GM21447 (cell line): ENCODE data around the gene DHX16.
"Not testable (repeated sequence)": the region's sequence is repeated elsewhere in the genome, so short reads cannot be mapped to it uniquely, and the experiment has no call there.

ENCODE experiments used
- ATAC-seq: cut with Tn5 transposase; IDR thresholded peaks from one replicate; pipeline ENCODE4 v1.9.1; 2021; ENCODE audit not compliant: unreplicated experiment

DHX16 gene

GRCh38 chr6:30672445-30673253 is at the start of gene DHX16:
TSS of gene DHX16 (minus strand) at chr6:30673006. CDS start at chr6:30672841, 165 bp downstream.
- peak; percentile 68 for ATAC-seq

GRCh38 chr6:30722025-30722279 is 49.1 kb upstream of the DHX16 start:
- not testable (repeated sequence) for ATAC-seq

GRCh38 chr6:30721198-30722024 is 48.6 kb upstream of the DHX16 start:
- ATAC-seq = no peak

GRCh38 chr6:30720738-30721197 is 48.0 kb upstream of the DHX16 start:
- no peak for ATAC-seq

- peak; percentile 40 for ATAC-seq
These were observed 47.3 kb upstream of the DHX16 start, which contains the start of gene TUBB for GRCh38 chr6:30719791-30720737. TSS of gene TUBB (plus strand) at chr6:30720352. CDS start at chr6:30720507, 155 bp downstream.

GRCh38 chr6:30719356-30719755 is 46.5 kb upstream of the DHX16 start:
- ATAC-seq = no peak

- not testable (repeated sequence) for ATAC-seq
These were observed 45.3 kb upstream of the DHX16 start for GRCh38 chr6:30717845-30718720.

- peak; percentile 63 for ATAC-seq
These were observed 44.5 kb upstream of the DHX16 start, which contains the start of gene MDC1 for GRCh38 chr6:30717129-30717844. TSS of gene MDC1 (minus strand) at chr6:30717281. CDS start at chr6:30715175, 2,106 bp downstream.

GRCh38 chr6:30716879-30717128 is 44.0 kb upstream of the DHX16 start:
- ATAC-seq = no peak

- ATAC-seq = no peak
These were observed 41.5 kb upstream of the DHX16 start for GRCh38 chr6:30714263-30714662.

GRCh38 chr6:30712441-30712945 is 39.7 kb upstream of the DHX16 start:
- no peak for ATAC-seq

- no peak for ATAC-seq
These were observed 39.1 kb upstream of the DHX16 start for GRCh38 chr6:30711758-30712380.

GRCh38 chr6:30709101-30709868 is 36.5 kb upstream of the DHX16 start:
- no peak for ATAC-seq

- no peak for ATAC-seq
These were observed 34.6 kb upstream of the DHX16 start for GRCh38 chr6:30707281-30707850.

- ATAC-seq = no peak
These were observed 32.8 kb upstream of the DHX16 start for GRCh38 chr6:30705620-30706019.

GRCh38 chr6:30703821-30704220 is 31.0 kb upstream of the DHX16 start:
- no peak for ATAC-seq

GRCh38 chr6:30703011-30703410 is 30.2 kb upstream of the DHX16 start:
- ATAC-seq = no peak

GRCh38 chr6:30700340-30700739 is 27.5 kb upstream of the DHX16 start:
- no peak for ATAC-seq
